Thoracic aorta (tissue), 2 donors: Measurements from ENCODE around the gene CEP85L. TPM values are rescaled to one million over a fixed set of nuclear protein-coding genes. Genes with fewer than 3 reads are reported as not detected.

Source experiments
- ATAC-seq: fragments of 150-250 bp; one replicate; pipeline ENCODE4 v1.8.0; 2017; ENCODE audit warnings: low read depth; ENCODE audit not compliant: insufficient number of reproducible peaks, low FRiP score
- DNase-seq: peaks from one replicate; pipeline ENCODE4 v3.0.0-alpha.2; 2020; ENCODE audit warnings: low spot score
- H3K27ac ChIP-seq, 2 donors: fragments of 200-600 bp; sonication (generic); 1 replicate in 1 of 2; 2 replicates in 1 of 2; pipeline ENCODE4 v1.5.1; 2016; ENCODE audit warnings: mild to moderate bottlenecking in 2 of 2, moderate library complexity in 2 of 2
- H3K27me3 ChIP-seq: fragments of 200-600 bp; sonication (generic); replicated peaks from 2 replicates; pipeline ENCODE4 v1.6.0; 2016; ENCODE audit warnings: mild to moderate bottlenecking; ENCODE audit not compliant: insufficient read depth
- H3K36me3 ChIP-seq: fragments of 200-600 bp; sonication (generic); one replicate; pipeline ENCODE4 v1.5.1; 2016
- H3K4me1 ChIP-seq, 2 donors: fragments of 200-600 bp; sonication (generic); 1 replicate in 1 of 2; 2 replicates in 1 of 2; pipeline versions ENCODE4 v1.5.1 to v1.6.0; 2016; ENCODE audit warnings: low read depth in 2 of 2, mild to moderate bottlenecking in 1 of 2; ENCODE audit not compliant: control insufficient read depth in 1 of 2
- H3K4me3 ChIP-seq: fragments of 200-600 bp; sonication (generic); 2 replicates; pipeline ENCODE4 v1.5.1; 2016; ENCODE audit warnings: mild to moderate bottlenecking
- H3K9me3 ChIP-seq: fragments of 200-600 bp; sonication (generic); 2 replicates; pipeline ENCODE4 v1.5.1; 2016
- CTCF ChIP-seq: fragments of 200-600 bp; sonication (generic); IDR thresholded peaks from one replicate; pipeline ENCODE4 v1.5.1; 2019; ENCODE audit warnings: antibody characterized with exemption
- total RNA-seq, 2 donors: library from RNA; depleted of rRNA; stranded (reverse); fragments of >200 nt; gene quantifications; one replicate each; pipeline versions ENCODE4 v1.1.0 to v1.2.3, GENCODE V29; 2016

Gene CEP85L
- total RNA-seq, 2 donors from 2014 or later, result 13.3 to 22.7 TPM

- H3K36me3 ChIP-seq, result no peaks in the 10 kb centered on the region
- no peak overlapping the region for H3K27ac ChIP-seq
- ATAC-seq, result no peak
- no peak overlapping the region for H3K4me3 ChIP-seq
- H3K27me3 ChIP-seq, result no peaks in the 10 kb centered on the region
- no peak for DNase-seq
- no peaks in the 10 kb centered on the region for H3K9me3 ChIP-seq
- peaks cover 5 to 19% of the 10 kb centered on the region in 2 donors for H3K4me1 ChIP-seq
- no peak for TF ChIP-seq CTCF
These were observed 182.5 kb downstream of the CEP85L start for GRCh38 chr6:118468682-118469465.

GRCh38 chr6:118467181-118467580 lies 184.2 kb downstream of the CEP85L start:
- ATAC-seq, result no peak
- H3K27ac ChIP-seq, result no peak overlapping the region
- TF ChIP-seq CTCF, result no peak
- no peaks in the 10 kb centered on the region for H3K9me3 ChIP-seq
- no peak overlapping the region for H3K4me3 ChIP-seq
- no peaks in the 10 kb centered on the region for H3K36me3 ChIP-seq
- H3K27me3 ChIP-seq, result no peaks in the 10 kb centered on the region
- H3K4me1 ChIP-seq, result peaks cover 0 to 4% of the 10 kb centered on the region in 2 donors
- no peak for DNase-seq

- Histone ChIP-seq H3K27ac (no peak overlapping the region), H3K4me1 (peaks cover 5 to 6% of the 10 kb centered on the region in 2 donors), H3K4me3 (no peak overlapping the region), H3K27me3 (no peaks in the 10 kb centered on the region), H3K36me3 (no peaks in the 10 kb centered on the region), H3K9me3 (no peaks in the 10 kb centered on the region)
- no peak for DNase-seq
- no peak for TF ChIP-seq CTCF
- no peak for ATAC-seq
These were observed 186.8 kb downstream of the CEP85L start for GRCh38 chr6:118464620-118465019.

- DNase-seq (no peak), ATAC-seq (no peak)
- Histone ChIP-seq H3K27ac (no peak overlapping the region), H3K4me1 (peaks cover 5 to 6% of the 10 kb centered on the region in 2 donors), H3K4me3 (no peak overlapping the region), H3K36me3 (no peaks in the 10 kb centered on the region), H3K27me3 (no peaks in the 10 kb centered on the region), H3K9me3 (no peaks in the 10 kb centered on the region)
- no peak for TF ChIP-seq CTCF
These were observed 190.4 kb downstream of the CEP85L start for GRCh38 chr6:118460958-118461470.

- Histone ChIP-seq H3K27me3 (no peaks in the 10 kb centered on the region), H3K27ac (no peak overlapping the region), H3K9me3 (peaks cover 24% of the 10 kb centered on the region), H3K36me3 (no peaks in the 10 kb centered on the region), H3K4me1 (peaks cover 5 to 6% of the 10 kb centered on the region in 2 donors), H3K4me3 (no peak overlapping the region)
- no peak for ATAC-seq
- no peak for TF ChIP-seq CTCF
- no peak for DNase-seq
These were observed 194.4 kb downstream of the CEP85L start for GRCh38 chr6:118456982-118457381.
